H1 (cell line): ENCODE measurements around the gene CAGE1.

ENCODE experiments used
- EP300 ChIP-seq, 2 experiments: IDR thresholded peaks; 1 replicate in 1 of 2; 2 replicates in 1 of 2; pipeline ENCODE4 v1.6.1; 2011 to 2012; ENCODE audit warnings: low read depth in 2 of 2, low read length in 2 of 2, mild to moderate bottlenecking in 2 of 2, borderline replicate concordance in 1 of 2, inconsistent platforms in 1 of 2, moderate library complexity in 1 of 2
- EZH2 ChIP-seq: fragments of 200-600 bp; sonication (generic); IDR thresholded peaks from 2 replicates; pipeline ENCODE4 v1.7.1; 2012; ENCODE audit warnings: low read depth, mild to moderate bottlenecking, moderate library complexity, low read length, inconsistent platforms; ENCODE audit not compliant: severe bottlenecking
- KDM5A ChIP-seq: fragments of 200-600 bp; IDR thresholded peaks from 2 replicates; pipeline ENCODE4 v1.7.1; 2012; ENCODE audit warnings: mild to moderate bottlenecking, low read length, inconsistent platforms, mixed read lengths
- POLR2A ChIP-seq, 2 experiments: IDR thresholded peaks; 1 replicate in 1 of 2; 2 replicates in 1 of 2; pipeline ENCODE4 v1.6.1; 2011; ENCODE audit warnings: low read depth in 2 of 2, low read length in 2 of 2, mild to moderate bottlenecking in 2 of 2; ENCODE audit errors: control extremely low read depth in 1 of 2
- RNF2 ChIP-seq: fragments of 200-900, 300-1000 bp; sonication (generic); IDR thresholded peaks from 2 replicates; pipeline ENCODE4 v1.7.1; 2016; ENCODE audit warnings: borderline replicate concordance, low read depth, mild to moderate bottlenecking, antibody characterized with exemption, low read length; ENCODE audit not compliant: poor library complexity, severe bottlenecking; ENCODE audit errors: missing control alignments
- TF ChIP-seq, protein P1 (sequence below): IDR thresholded peaks from 2 replicates; pipeline ENCODE4 v1.6.1; 2012; ENCODE audit warnings: low read length, inconsistent platforms
- TF ChIP-seq, protein P2 (sequence below), 3 experiments: IDR thresholded peaks; 1 replicate in 2 of 3; 2 replicates in 1 of 3; pipeline versions ENCODE4 v1.5.1 to v1.6.1; 2011; ENCODE audit warnings: low read length in 3 of 3, mild to moderate bottlenecking in 3 of 3, inconsistent platforms in 2 of 3, low read depth in 1 of 3, moderate library complexity in 1 of 3; ENCODE audit not compliant: insufficient read depth in 1 of 3; ENCODE audit errors: control extremely low read depth in 1 of 3

- no peak for TF ChIP-seq EP300 (IDR thresholded peaks at IDR 0.05; ENCODE audit: borderline replicate concordance in 1 of 2, low read depth in 2 of 2, low read length in 2 of 2)
- no peak for TF ChIP-seq KDM5A
- TF ChIP-seq RNF2 = no peak
- TF ChIP-seq EZH2 = no peak
- TF ChIP-seq, protein P1, sequence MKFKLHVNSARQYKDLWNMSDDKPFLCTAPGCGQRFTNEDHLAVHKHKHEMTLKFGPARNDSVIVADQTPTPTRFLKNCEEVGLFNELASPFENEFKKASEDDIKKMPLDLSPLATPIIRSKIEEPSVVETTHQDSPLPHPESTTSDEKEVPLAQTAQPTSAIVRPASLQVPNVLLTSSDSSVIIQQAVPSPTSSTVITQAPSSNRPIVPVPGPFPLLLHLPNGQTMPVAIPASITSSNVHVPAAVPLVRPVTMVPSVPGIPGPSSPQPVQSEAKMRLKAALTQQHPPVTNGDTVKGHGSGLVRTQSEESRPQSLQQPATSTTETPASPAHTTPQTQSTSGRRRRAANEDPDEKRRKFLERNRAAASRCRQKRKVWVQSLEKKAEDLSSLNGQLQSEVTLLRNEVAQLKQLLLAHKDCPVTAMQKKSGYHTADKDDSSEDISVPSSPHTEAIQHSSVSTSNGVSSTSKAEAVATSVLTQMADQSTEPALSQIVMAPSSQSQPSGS = no peak
- TF ChIP-seq, protein P2, sequence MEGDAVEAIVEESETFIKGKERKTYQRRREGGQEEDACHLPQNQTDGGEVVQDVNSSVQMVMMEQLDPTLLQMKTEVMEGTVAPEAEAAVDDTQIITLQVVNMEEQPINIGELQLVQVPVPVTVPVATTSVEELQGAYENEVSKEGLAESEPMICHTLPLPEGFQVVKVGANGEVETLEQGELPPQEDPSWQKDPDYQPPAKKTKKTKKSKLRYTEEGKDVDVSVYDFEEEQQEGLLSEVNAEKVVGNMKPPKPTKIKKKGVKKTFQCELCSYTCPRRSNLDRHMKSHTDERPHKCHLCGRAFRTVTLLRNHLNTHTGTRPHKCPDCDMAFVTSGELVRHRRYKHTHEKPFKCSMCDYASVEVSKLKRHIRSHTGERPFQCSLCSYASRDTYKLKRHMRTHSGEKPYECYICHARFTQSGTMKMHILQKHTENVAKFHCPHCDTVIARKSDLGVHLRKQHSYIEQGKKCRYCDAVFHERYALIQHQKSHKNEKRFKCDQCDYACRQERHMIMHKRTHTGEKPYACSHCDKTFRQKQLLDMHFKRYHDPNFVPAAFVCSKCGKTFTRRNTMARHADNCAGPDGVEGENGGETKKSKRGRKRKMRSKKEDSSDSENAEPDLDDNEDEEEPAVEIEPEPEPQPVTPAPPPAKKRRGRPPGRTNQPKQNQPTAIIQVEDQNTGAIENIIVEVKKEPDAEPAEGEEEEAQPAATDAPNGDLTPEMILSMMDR (IDR thresholded peaks at IDR 0.05; ENCODE audit: control extremely low read depth in 1 of 3, insufficient read depth in 1 of 3, low read depth in 1 of 3, low read length in 3 of 3) = no peak
- TF ChIP-seq POLR2A (IDR thresholded peaks at IDR 0.05; ENCODE audit: control extremely low read depth in 1 of 2, low read depth in 2 of 2, low read length in 2 of 2) = no peak
These were observed 88.6 kb downstream of the CAGE1 start for GRCh38 chr6:7300926-7301325.
